C4-2B (cell line): ENCODE data around the gene GBF1.

ENCODE experiments used
- H3K27ac ChIP-seq: fragments of 450-650 bp; 2 replicates; pipeline ENCODE4 v1.5.1; 2017
- ZFX ChIP-seq: fragments of 450-650 bp; IDR thresholded peaks from 2 replicates; pipeline ENCODE4 v1.6.1; 2017
- TF ChIP-seq, protein P1 (sequence below): fragments of 450-650 bp; conservative IDR thresholded peaks from 2 replicates; pipeline ENCODE4 v1.5.1; 2017; ENCODE audit warnings: mild to moderate bottlenecking

GBF1 gene

DNA sequence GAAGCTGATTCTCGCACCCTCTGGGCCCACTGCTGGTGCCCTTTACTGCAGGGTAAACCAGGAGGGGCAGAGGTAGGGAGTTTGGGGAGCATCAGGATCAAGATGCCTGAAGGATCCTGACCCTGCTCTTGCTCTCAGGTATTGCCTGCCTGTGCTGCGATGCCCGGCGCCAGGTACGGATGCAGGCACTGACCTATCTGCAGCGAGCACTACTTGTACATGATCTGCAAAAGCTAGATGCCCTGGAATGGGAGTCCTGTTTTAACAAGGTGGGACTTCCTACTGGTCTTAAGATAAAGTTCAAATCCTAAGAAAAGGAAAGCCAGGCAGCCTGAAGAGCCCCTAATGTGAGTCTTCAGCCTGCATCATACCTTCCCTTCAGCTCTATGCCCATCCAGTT is 134.1 kb downstream of the GBF1 start:
- TF ChIP-seq ZFX = no peak
- TF ChIP-seq, protein P1, sequence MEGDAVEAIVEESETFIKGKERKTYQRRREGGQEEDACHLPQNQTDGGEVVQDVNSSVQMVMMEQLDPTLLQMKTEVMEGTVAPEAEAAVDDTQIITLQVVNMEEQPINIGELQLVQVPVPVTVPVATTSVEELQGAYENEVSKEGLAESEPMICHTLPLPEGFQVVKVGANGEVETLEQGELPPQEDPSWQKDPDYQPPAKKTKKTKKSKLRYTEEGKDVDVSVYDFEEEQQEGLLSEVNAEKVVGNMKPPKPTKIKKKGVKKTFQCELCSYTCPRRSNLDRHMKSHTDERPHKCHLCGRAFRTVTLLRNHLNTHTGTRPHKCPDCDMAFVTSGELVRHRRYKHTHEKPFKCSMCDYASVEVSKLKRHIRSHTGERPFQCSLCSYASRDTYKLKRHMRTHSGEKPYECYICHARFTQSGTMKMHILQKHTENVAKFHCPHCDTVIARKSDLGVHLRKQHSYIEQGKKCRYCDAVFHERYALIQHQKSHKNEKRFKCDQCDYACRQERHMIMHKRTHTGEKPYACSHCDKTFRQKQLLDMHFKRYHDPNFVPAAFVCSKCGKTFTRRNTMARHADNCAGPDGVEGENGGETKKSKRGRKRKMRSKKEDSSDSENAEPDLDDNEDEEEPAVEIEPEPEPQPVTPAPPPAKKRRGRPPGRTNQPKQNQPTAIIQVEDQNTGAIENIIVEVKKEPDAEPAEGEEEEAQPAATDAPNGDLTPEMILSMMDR = no peak
- H3K27ac ChIP-seq = no peak overlapping the region

- H3K27ac ChIP-seq = no peak overlapping the region
- TF ChIP-seq, protein P1 = no peak
- no peak for TF ChIP-seq ZFX
Observed at GRCh38 chr10:102381983-102382382, 136.7 kb downstream of the GBF1 start.

GRCh38 chr10:102382871-102383270 is 137.5 kb downstream of the GBF1 start:
- H3K27ac ChIP-seq = no peak overlapping the region
- TF ChIP-seq ZFX = no peak
- TF ChIP-seq, protein P1 = no peak

GRCh38 chr10:102384053-102384452 is 138.7 kb downstream of the GBF1 start:
- TF ChIP-seq ZFX = no peak
- TF ChIP-seq, protein P1 = no peak; the same call in 1 of the 2 replicates
- H3K27ac ChIP-seq = no peak overlapping the region

GRCh38 chr10:102384606-102385429 is 139.5 kb downstream of the GBF1 start:
- TF ChIP-seq, protein P1 = no peak
- TF ChIP-seq ZFX = no peak
- no peak overlapping the region for H3K27ac ChIP-seq

GRCh38 chr10:102389894-102390293 is 144.6 kb downstream of the GBF1 start:
- H3K27ac ChIP-seq = no peak overlapping the region
- TF ChIP-seq, protein P1 = no peak
- TF ChIP-seq ZFX = no peak

DNA sequence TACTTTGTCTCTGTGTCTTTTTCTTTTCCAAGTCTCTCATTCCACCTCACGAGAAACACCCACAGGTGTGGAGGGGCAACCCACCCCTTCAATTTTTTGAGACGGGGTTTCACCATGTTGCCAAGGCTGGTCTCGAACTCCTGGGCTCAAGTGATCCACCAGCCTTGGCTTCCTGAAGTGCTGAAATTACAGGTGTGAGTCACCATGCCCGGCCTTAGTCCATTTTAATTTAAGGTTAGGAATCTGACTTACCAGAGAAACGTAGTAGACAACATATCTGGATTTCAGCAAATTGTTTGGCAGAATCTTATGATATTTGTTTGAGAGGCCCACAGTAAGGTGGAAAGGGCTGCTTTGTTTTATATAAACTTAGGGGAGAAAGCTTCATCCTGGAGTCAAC is 147.0 kb downstream of the GBF1 start:
- TF ChIP-seq, protein P1 = no peak
- no peak for TF ChIP-seq ZFX
- no peak overlapping the region for H3K27ac ChIP-seq
